GM19395 (cell line): Measurements from ENCODE around the gene ACOT8.

Experiments
- ATAC-seq: cut with Tn5 transposase; IDR thresholded peaks from one replicate; pipeline ENCODE4 v1.9.1; 2021; ENCODE audit warnings: mild to moderate bottlenecking, moderate library complexity; ENCODE audit not compliant: unreplicated experiment

Gene ACOT8

DNA sequence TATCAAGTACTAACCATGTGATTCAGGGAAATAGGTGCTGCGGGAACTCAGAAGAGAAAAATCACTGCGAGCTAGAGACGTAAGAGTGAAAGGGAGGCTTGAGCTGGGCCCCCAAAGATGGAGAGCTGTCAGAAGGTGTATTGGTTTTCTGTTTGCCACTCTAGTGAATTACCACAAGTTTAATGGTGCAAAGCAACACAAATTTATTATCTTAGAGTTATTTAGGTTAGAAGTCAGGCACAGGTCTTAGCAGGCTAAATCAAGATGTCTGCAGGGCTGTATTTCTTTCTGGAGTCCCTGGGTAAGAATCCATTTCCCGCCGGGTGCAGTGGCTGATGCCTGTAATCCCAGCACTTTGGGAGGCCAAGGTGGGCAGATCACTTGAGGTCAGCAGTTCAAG lies 2.7 kb upstream of the ACOT8 start:
- ATAC-seq = no peak

DNA sequence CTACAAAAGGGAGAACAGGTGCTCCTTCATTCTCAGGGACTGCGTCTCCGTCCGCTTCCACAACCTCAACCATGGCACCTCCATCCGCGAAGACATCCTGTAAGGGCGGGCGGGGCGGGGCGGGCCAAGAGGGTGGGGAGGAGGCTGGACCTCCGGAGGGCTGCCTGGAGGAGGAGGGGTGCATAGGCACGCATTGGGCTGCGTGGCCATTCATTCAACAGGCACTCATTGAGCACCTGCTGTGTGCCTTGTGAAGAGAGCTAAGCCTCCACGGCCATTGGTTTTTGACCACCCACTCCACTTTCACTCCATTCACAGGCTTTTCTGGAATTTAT lies 657 bp upstream of the ACOT8 start:
- peak; percentile 23 for ATAC-seq

DNA sequence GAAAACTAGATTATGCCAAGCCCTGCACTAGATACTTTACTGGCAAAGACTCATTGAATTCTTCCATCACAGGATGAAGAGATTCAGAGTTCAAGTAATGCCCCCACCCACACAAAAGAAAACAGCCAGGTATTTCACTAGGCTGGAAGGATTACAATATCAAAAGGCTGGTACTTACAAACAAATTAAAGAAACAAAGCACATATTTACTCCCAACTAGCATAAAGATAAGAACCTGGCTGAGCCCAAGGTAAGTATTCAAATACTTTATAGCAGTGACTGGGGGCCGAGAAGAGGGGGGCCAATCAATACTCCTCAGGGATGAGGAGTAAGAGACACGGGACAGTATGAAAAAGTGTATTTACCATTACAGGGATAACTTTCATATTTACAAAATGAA lies 3.7 kb downstream of the ACOT8 start:
- no peak for ATAC-seq

DNA sequence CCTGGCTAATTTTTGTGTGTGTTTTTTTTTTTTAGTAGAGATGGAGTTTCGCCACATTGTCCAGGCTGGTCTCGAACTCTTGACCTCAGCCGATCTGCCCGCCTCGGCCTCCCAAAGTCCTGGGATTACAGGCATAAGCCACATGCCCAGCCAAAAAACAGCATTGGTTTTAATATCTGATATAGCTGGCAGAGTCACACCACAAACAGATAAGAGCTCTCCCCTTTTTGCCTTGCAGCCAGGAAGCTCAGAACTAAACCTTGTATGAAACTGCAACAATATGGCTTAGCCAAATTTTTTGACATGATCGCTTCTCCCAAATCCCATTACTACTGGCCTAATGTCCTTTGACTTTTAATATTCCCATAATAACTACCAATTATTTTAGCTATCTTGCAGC lies 4.9 kb downstream of the ACOT8 start:
- no peak for ATAC-seq

- ATAC-seq = no peak
Observed at GRCh38 chr20:45851501-45851900, 5.7 kb downstream of the ACOT8 start.

GRCh38 chr20:45850926-45851325 lies 6.3 kb downstream of the ACOT8 start:
- ATAC-seq = no peak

- ATAC-seq = no peak
Observed at GRCh38 chr20:45850238-45850637, 7.0 kb downstream of the ACOT8 start.

GRCh38 chr20:45848969-45849582 lies 8.1 kb downstream of the ACOT8 start:
- no peak for ATAC-seq

DNA sequence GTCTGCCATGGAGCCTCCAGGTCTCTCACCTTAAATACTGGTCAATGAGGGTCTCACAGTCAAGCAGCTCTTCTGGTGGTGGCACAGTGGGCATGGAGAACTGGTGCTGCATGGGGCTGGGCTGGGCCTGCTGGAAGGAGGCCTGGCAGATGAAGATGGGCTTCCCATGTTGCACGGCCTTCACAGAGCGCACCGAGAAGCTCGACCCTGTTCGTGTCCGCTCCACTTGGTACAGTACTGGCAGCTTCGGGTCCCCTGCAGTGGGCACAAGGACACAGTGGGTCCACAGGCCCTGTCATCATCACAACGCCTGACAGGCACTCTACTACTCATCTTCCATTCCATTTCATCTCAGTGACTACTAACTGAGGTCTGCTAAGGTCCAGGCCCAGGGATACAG lies 8.8 kb downstream of the ACOT8 start:
- ATAC-seq = no peak

- ATAC-seq = no peak
Observed at GRCh38 chr20:45845452-45845851, 11.7 kb downstream of the ACOT8 start.

DNA sequence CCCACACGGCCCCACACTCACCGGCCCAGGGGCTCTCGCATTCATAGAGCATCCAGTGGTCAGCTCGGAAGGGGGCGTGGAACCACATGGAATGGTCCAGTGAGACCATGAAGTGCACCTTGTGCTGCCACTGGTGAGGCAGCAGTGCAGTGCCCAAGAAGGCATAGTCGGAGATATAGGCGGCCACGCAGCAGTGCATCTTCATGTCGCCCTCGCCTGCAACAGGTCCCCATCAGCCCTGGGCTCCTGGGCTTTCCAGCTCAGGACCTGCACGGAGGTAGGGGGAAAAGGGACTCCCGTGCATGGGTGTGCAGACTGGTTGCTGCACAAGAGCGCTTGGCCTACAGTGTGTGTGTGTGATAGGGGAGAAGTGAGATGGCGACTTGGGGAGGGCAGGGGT lies 13.7 kb downstream of the ACOT8 start:
- no peak for ATAC-seq

- ATAC-seq = peak; percentile 66
Observed at GRCh38 chr20:45842169-45842812, 14.9 kb downstream of the ACOT8 start.

DNA sequence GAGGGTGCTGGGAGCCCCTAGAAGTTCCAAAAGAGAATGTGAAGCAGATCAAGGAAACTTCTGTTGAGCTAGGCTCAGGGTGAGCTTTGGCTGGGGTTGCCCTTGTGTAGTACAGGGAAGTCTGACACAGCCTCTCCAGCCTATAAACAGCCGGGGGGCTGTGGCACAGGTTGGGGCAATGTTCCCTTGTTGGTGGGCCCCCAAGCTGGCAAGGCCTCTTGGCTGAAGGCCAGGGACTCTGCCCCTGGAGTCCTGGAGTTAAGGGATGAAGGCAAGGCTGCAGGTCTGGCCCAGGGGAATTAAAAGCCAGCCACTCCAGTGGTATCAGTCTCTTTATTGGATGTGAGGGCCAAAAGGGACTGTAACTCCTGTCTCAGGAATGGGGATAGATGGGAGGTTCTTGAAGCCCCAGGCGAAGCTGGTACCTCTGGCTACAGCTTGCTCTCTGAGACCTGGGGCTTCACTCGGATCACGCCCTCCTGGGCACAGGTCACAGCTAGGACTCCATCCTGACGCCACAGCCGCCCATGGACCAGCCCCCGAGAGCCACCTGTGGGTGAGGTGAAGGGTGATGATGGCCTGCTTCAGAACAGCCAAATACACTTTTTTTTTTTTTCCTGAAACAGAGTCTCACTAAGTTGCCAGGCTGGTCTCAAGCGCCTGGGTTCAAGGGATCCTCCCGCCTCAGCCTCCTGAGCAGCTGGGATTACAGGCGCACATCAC lies 15.6 kb downstream of the ACOT8 start:
- ATAC-seq = no peak

- no peak for ATAC-seq
Observed at GRCh38 chr20:45840700-45841198, 16.4 kb downstream of the ACOT8 start.

DNA sequence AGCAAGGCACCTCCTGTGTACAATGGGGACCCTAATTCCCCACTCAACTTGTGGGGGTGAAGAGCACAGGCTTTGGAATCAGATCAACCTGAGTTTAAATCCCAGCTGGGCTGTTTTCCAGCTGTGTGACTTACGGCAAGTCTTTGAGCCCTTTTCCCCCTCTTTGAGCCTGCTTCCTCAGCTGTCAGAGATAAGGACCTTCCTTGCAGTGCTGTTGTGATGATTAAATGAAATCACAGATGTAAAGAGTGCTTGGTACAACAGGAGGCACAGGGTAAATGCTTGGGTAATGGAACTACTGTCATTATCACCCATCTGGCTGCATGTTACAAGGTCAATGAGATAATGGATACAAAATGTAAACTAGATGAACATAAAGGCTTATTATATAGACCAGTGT lies 20.4 kb downstream of the ACOT8 start:
- no peak for ATAC-seq

- no peak for ATAC-seq
Observed at GRCh38 chr20:45835825-45836224, 21.4 kb downstream of the ACOT8 start.

- ATAC-seq = no peak
Observed at GRCh38 chr20:45835329-45835765, 21.8 kb downstream of the ACOT8 start.

GRCh38 chr20:45834797-45835161 lies 22.4 kb downstream of the ACOT8 start:
- no peak for ATAC-seq

GRCh38 chr20:45833883-45834796 lies 23.1 kb downstream of the ACOT8 start:
- no peak for ATAC-seq

GRCh38 chr20:45833030-45833882 lies 23.9 kb downstream of the ACOT8 start, which contains the start of gene SNX21:
Gene SNX21, plus strand, starts transcription at chr20:45833799. Its CDS starts 121 bp downstream, at chr20:45833920.
- no peak for ATAC-seq
